Tibial artery (tissue), 4 donors: ENCODE results near the gene RCOR1.

Source experiments
- DNase-seq, 2 donors: peaks; one replicate each; pipeline ENCODE4 v3.0.0-alpha.2; 2019
- H3K27ac ChIP-seq, 2 donors: fragments of 200-600 bp; sonication (generic) in 1 of 2; 1 replicate in 1 of 2; 2 replicates in 1 of 2; pipeline ENCODE4 v1.5.1; 2018 to 2019; ENCODE audit warnings: mild to moderate bottlenecking in 1 of 2
- H3K27me3 ChIP-seq, 2 donors: fragments of 200-600 bp; sonication (generic) in 1 of 2; one replicate each; pipeline versions ENCODE4 v1.5.1 to v1.6.0; 2016 to 2019
- H3K36me3 ChIP-seq, 3 donors: fragments of 200-600 bp; sonication (generic) in 2 of 3; one replicate each; pipeline ENCODE4 v1.5.1; 2016 to 2019; ENCODE audit warnings: mild to moderate bottlenecking in 2 of 3
- H3K4me1 ChIP-seq, 4 donors: fragments of 200-600 bp; sonication (generic) in 2 of 4; 1 replicate in 3 of 4; 2 replicates in 1 of 4; pipeline ENCODE4 v1.5.1; 2016 to 2019
- H3K4me3 ChIP-seq, 2 donors: fragments of 200-600 bp; sonication (generic) in 1 of 2; 1 replicate in 1 of 2; 2 replicates in 1 of 2; pipeline ENCODE4 v1.5.1; 2018 to 2019; ENCODE audit warnings: mild to moderate bottlenecking in 2 of 2
- H3K9me3 ChIP-seq, 3 donors: fragments of 200-600 bp; sonication (generic) in 1 of 3; one replicate each; pipeline ENCODE4 v1.5.1; 2016 to 2019
- CTCF ChIP-seq, 2 experiments: fragments of 200-600 bp in 1 of 2; fragments of 450-650 bp in 1 of 2; IDR thresholded peaks; one replicate each; pipeline ENCODE4 v1.5.1; 2017 to 2019; ENCODE audit warnings: antibody characterized with exemption in 2 of 2, mild to moderate bottlenecking in 1 of 2, moderate library complexity in 1 of 2
- intact Hi-C: fragments of 100-400 bp; cut with DNase I; formaldehyde crosslinking; loops from one replicate; pipeline ENCODE4 v1.15.0; 2023; ENCODE audit warnings: low total_unique reads

RCOR1 gene

GRCh38 chr14:102748806-102749205 lies 156.4 kb downstream of the RCOR1 start:
- Histone ChIP-seq H3K4me1 (no peaks in the 10 kb centered on the region), H3K27ac (no peak overlapping the region), H3K36me3 (peaks cover 0 to 10% (median 0%) of the 10 kb centered on the region in 3 donors), H3K27me3 (no peaks in the 10 kb centered on the region), H3K9me3 (no peaks in the 10 kb centered on the region), H3K4me3 (no peak overlapping the region)
- no peak for TF ChIP-seq CTCF (IDR thresholded peaks at IDR 0.05)
- intact Hi-C loops, result no loop called here
- no peak for DNase-seq

GRCh38 chr14:102749393-102750305 lies 157.2 kb downstream of the RCOR1 start:
- H3K27me3 ChIP-seq, result no peaks in the 10 kb centered on the region
- no peak overlapping the region for H3K4me3 ChIP-seq
- no peak for TF ChIP-seq CTCF (IDR thresholded peaks at IDR 0.05)
- DNase-seq, result no peak
- H3K27ac ChIP-seq, result no peak overlapping the region
- intact Hi-C loops, result loop anchor here (5.0 kb wide), 1 partner anchor 53 kb away; no protein-coding TSS in a partner anchor
- H3K4me1 ChIP-seq, result no peaks in the 10 kb centered on the region
- H3K9me3 ChIP-seq, result no peaks in the 10 kb centered on the region
- H3K36me3 ChIP-seq, result peaks cover 0 to 10% (median 0%) of the 10 kb centered on the region in 3 donors

GRCh38 chr14:102750376-102750775 lies 157.9 kb downstream of the RCOR1 start:
- no peak overlapping the region for H3K27ac ChIP-seq
- no peaks in the 10 kb centered on the region for H3K27me3 ChIP-seq
- no peak overlapping the region for H3K4me3 ChIP-seq
- intact Hi-C loops, result loop anchor here (5.0 kb wide), 1 partner anchor 52 kb away; no protein-coding TSS in a partner anchor
- no peaks in the 10 kb centered on the region for H3K4me1 ChIP-seq
- H3K36me3 ChIP-seq, result peaks cover 0 to 10% (median 0%) of the 10 kb centered on the region in 3 donors
- DNase-seq, result no peak
- TF ChIP-seq CTCF (IDR thresholded peaks at IDR 0.05), result no peak
- H3K9me3 ChIP-seq, result no peaks in the 10 kb centered on the region

GRCh38 chr14:102751088-102751487 lies 158.6 kb downstream of the RCOR1 start:
- H3K36me3 ChIP-seq, result peaks cover 0 to 10% (median 0%) of the 10 kb centered on the region in 3 donors
- no peaks in the 10 kb centered on the region for H3K4me1 ChIP-seq
- H3K4me3 ChIP-seq, result no peak overlapping the region
- H3K27ac ChIP-seq, result no peak overlapping the region
- no peaks in the 10 kb centered on the region for H3K9me3 ChIP-seq
- H3K27me3 ChIP-seq, result no peaks in the 10 kb centered on the region
- DNase-seq, result no peak
- no peak for TF ChIP-seq CTCF (IDR thresholded peaks at IDR 0.05)
- intact Hi-C loops, result loop anchor here (5.0 kb wide), 1 partner anchor 51 kb away; no protein-coding TSS in a partner anchor

GRCh38 chr14:102752239-102752847 lies 159.9 kb downstream of the RCOR1 start:
- peaks cover 0 to 7% (median 0%) of the 10 kb centered on the region in 3 donors for H3K36me3 ChIP-seq
- H3K4me3 ChIP-seq, result no peak overlapping the region
- no peak for TF ChIP-seq CTCF (IDR thresholded peaks at IDR 0.05)
- no peaks in the 10 kb centered on the region for H3K9me3 ChIP-seq
- H3K27ac ChIP-seq, result no peak overlapping the region
- no peak for DNase-seq
- intact Hi-C loops, result loop anchor here (5.0 kb wide), 1 partner anchor 50 kb away; no protein-coding TSS in a partner anchor
- no peaks in the 10 kb centered on the region for H3K27me3 ChIP-seq
- no peaks in the 10 kb centered on the region for H3K4me1 ChIP-seq
